GM12801 (cell line): ENCODE measurements around the gene TCFL5.

Experiments
- TF ChIP-seq, protein P1 (sequence below): IDR thresholded peaks from one replicate; pipeline ENCODE4 v1.5.1; 2011; ENCODE audit warnings: control low read depth; ENCODE audit not compliant: insufficient read length; ENCODE audit errors: extremely low read depth

The TCFL5 gene

DNA sequence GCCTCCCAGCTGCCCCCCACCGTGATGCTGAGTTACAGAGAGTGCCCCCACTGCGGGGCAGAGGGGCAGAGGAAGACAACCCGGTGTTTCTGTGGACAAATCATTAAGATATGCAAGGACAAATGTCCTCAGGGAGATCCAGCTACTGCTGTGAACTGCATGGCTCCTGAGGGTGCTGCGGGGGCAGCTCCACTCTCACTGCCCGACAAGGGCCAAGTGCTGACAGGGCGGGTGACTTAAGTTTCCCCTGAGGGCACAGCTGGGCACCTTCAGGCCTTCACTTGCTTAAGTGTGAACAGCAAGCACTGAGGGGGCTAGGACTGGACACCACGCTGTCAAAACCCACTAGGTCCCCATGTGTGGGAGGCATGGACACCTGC is 26.2 kb upstream of the TCFL5 start:
- TF ChIP-seq, protein P1, sequence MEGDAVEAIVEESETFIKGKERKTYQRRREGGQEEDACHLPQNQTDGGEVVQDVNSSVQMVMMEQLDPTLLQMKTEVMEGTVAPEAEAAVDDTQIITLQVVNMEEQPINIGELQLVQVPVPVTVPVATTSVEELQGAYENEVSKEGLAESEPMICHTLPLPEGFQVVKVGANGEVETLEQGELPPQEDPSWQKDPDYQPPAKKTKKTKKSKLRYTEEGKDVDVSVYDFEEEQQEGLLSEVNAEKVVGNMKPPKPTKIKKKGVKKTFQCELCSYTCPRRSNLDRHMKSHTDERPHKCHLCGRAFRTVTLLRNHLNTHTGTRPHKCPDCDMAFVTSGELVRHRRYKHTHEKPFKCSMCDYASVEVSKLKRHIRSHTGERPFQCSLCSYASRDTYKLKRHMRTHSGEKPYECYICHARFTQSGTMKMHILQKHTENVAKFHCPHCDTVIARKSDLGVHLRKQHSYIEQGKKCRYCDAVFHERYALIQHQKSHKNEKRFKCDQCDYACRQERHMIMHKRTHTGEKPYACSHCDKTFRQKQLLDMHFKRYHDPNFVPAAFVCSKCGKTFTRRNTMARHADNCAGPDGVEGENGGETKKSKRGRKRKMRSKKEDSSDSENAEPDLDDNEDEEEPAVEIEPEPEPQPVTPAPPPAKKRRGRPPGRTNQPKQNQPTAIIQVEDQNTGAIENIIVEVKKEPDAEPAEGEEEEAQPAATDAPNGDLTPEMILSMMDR, result no peak

DNA sequence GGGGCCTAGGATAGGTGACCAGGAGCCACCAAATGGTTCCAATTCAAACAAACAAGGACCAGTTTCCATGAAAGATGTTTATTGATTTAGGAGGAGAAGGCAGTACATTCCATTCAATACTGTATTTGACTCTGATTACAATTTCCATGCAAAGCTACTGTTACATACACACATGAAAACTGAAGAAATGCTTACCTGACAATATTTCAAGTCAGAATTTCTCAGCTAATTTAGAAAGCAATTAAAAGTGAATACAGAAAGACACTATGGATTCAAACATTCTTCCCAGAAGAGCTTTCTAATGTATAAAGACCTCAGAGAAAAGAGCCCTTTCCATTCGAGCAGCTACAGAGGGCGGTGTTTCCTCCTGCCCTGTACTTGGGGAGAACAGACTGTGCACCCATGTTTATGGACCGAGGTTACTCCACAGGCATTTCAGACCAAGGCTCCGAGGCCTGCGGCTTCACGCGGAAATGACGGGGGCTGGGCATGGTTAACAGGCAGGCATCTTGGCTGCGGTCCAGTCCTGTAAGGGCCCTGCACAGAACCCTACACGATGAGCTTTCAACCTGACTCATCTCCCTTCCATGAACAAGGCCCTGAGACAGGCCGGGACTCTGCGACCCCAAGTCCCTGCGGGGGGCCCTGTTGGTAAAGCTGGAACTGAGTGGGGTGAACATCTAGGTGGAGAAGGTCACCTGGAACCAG is 25.7 kb upstream of the TCFL5 start:
- TF ChIP-seq, protein P1, result no peak

DNA sequence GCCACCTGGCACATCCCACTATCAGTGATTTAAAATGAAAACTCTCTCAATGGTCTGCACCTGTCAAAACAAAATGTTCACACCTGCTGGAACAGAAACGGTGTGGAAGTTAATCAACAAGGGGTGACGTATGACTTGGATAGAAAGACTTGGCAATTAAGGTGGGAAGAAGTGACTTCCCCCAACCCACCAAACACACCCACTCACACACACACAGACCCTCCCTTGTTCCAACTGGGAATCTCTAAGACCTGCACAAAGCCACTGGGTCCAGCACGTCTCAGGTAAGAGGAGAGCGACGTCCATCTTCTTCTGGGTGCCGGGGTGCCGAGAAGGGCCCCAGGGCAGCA is 25.1 kb upstream of the TCFL5 start:
- TF ChIP-seq, protein P1, result no peak

DNA sequence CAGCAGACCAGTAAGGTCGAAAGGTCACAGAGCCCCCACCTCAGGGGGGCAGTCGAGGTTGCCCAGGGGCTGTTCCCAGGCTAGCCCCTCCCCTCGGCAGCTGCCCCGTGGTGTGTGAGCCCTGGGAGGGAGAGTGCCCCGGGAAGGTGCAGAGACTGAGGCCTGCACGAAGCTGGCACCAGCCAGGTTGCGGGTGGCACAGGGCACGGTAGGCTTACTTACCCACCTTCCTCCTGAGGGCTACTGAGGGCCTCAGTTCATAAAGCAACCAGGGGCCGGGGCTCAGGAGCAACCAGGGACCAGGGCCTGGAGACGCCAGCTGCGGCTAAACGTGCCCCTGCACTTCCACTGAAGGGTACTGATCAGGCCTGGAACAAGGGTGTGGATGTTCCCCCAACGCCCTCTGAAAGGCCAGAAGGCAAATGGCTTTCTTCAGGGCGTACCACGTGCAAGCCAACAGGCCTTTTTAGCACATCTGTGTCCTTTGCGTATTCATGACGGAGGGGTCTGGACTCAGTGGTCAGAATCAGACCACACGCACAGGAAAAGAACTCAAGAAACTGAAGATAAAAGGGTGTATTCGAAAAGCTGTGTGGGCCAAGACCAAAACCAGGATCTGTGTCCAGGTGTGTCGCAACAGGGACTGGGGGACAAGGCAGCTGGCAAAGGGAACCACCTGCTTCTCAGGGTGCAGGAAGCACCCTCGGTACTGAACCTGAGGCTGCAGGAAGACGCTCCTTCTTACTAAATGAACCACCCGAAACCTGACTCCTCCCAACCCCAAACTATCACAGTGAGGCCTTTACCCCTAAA is 24.5 kb upstream of the TCFL5 start:
- TF ChIP-seq, protein P1, result no peak

GRCh38 chr20:62885046-62885895 is 23.6 kb upstream of the TCFL5 start:
- TF ChIP-seq, protein P1, result no peak

DNA sequence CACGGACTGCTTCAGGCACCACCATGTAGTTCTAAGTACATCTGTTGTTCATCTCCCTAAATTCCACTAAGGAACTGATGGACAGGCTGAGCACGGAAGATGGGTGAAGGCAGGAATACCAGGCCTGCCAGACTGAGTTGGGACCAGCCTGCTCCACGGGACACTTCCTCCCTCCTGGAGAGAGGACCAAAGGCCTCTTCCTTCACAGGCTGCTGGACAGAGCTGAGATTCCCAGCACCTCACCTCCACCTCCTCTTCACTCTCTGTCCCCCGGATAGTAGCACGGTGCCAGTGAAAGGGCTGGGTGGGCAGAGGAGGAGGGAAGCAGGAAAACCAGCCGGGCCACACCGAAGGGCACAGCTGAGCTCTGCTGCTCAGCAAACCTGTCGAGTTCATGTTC is 22.9 kb upstream of the TCFL5 start:
- TF ChIP-seq, protein P1, result no peak

GRCh38 chr20:62882426-62882825 is 20.8 kb upstream of the TCFL5 start:
- TF ChIP-seq, protein P1, result no peak
